ENCODE data around the gene SGCD. TPM values are rescaled to one million over a fixed set of nuclear protein-coding genes. Genes with fewer than 3 reads are reported as not detected.

Gene SGCD
- total RNA-seq, 4 donors from 2014 or later = 0.83 to 9.6 (median 1.9) TPM

DNA sequence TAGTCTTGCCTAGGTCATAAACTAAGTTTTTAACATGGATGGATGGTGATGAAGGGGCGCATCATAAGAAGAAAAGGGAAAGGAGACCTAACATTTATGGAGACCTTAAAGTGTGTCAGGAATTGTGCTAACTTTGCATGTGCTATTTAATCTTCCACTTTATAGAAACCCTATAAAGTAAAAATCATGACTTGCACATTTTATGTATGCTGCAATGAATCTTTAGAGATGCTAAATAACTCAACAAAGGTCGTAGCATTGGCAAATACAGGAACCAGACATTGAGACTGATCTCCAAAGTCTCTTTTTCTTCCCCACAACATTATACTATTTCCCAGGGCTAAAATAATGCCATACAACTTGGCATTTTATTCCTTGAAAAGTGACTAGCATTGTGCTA, 214.6 kb downstream of the SGCD start:
- Histone ChIP-seq H3K36me3 (no peaks in the 10 kb centered on the region), H3K27ac (no peak overlapping the region), H3K9me3 (no peaks in the 10 kb centered on the region), H3K4me3 (no peak overlapping the region), H3K27me3 (no peaks in the 10 kb centered on the region), H3K4me1 (no peaks in the 10 kb centered on the region)
- no peak for DNase-seq
- TF ChIP-seq POLR2A (IDR thresholded peaks at IDR 0.05) = no peak
- TF ChIP-seq, protein P1, sequence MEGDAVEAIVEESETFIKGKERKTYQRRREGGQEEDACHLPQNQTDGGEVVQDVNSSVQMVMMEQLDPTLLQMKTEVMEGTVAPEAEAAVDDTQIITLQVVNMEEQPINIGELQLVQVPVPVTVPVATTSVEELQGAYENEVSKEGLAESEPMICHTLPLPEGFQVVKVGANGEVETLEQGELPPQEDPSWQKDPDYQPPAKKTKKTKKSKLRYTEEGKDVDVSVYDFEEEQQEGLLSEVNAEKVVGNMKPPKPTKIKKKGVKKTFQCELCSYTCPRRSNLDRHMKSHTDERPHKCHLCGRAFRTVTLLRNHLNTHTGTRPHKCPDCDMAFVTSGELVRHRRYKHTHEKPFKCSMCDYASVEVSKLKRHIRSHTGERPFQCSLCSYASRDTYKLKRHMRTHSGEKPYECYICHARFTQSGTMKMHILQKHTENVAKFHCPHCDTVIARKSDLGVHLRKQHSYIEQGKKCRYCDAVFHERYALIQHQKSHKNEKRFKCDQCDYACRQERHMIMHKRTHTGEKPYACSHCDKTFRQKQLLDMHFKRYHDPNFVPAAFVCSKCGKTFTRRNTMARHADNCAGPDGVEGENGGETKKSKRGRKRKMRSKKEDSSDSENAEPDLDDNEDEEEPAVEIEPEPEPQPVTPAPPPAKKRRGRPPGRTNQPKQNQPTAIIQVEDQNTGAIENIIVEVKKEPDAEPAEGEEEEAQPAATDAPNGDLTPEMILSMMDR (IDR thresholded peaks at IDR 0.05) = no peak

DNA sequence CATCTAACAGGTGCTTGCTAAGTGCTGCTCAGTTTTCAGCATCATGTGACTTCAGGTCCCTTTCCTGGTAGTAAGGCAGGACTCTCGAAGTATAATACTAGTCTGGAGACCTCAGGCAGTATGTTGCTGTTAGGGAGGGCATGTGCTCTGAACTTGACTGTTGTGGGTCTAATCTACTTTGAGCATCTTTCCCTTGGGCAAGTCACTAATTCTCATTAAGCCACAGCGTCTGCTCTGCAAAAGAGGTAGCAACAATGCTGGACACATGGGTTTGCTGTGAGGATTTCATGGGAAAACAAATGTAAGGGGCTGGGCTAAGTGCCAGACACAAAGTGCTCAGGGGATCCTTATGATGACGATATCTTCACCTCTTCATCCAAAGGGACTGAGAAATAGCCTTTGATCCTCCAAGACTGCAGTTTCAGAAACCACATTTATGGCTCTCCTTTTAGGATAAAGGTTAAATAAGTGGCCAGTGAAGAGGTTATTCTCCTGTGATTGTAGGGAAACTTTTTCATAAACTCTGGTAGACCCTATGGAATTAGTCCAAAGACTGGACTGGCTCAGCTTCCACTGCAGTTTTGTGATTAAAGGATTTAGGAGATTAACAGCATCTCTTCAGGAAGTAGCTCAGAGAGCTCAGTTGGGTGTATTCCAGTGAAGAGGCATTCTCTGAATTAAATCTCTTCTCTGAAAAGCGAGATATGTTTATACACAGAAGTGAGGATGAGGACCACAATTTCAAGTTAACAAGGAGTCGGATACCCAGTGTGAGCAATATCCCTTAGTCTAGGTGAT, 216.6 kb downstream of the SGCD start:
- H3K4me3 ChIP-seq = no peak overlapping the region
- H3K27ac ChIP-seq = no peak overlapping the region
- no peaks in the 10 kb centered on the region for H3K36me3 ChIP-seq
- H3K4me1 ChIP-seq = no peaks in the 10 kb centered on the region
- no peaks in the 10 kb centered on the region for H3K9me3 ChIP-seq
- DNase-seq = no peak
- TF ChIP-seq POLR2A (IDR thresholded peaks at IDR 0.05) = no peak
- TF ChIP-seq, protein P1 (IDR thresholded peaks at IDR 0.05) = no peak
- H3K27me3 ChIP-seq = no peaks in the 10 kb centered on the region

DNA sequence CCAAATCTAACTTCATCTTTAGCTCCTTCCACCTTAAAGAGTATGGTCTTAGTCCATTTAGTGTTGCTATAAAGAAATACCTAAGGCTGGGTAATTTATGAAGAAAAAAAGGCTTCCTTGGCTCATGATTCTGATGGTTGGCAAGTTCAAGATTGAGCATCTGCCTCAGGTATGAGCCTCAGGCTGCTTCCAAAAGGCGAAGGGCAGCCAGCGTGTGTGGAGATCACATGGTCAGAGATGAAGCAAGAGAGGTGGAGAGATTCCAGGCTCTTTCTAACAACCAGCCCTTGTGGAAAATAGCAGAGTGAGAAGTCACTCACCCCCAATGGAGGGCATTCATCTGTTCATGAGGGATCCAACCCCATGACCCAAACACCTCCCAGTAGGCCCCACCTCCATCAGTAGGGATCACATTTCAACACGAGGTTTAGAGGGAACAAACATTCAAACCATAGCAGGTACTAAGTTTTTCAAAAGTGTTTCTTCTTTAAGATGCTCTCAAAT, 225.9 kb downstream of the SGCD start:
- DNase-seq = no peak
- H3K9me3 ChIP-seq = no peaks in the 10 kb centered on the region
- TF ChIP-seq, protein P1 (IDR thresholded peaks at IDR 0.05) = no peak
- no peak for TF ChIP-seq POLR2A (IDR thresholded peaks at IDR 0.05)
- no peaks in the 10 kb centered on the region for H3K4me1 ChIP-seq
- H3K4me3 ChIP-seq = no peak overlapping the region
- H3K27me3 ChIP-seq = no peaks in the 10 kb centered on the region
- no peak overlapping the region for H3K27ac ChIP-seq
- no peaks in the 10 kb centered on the region for H3K36me3 ChIP-seq

DNA sequence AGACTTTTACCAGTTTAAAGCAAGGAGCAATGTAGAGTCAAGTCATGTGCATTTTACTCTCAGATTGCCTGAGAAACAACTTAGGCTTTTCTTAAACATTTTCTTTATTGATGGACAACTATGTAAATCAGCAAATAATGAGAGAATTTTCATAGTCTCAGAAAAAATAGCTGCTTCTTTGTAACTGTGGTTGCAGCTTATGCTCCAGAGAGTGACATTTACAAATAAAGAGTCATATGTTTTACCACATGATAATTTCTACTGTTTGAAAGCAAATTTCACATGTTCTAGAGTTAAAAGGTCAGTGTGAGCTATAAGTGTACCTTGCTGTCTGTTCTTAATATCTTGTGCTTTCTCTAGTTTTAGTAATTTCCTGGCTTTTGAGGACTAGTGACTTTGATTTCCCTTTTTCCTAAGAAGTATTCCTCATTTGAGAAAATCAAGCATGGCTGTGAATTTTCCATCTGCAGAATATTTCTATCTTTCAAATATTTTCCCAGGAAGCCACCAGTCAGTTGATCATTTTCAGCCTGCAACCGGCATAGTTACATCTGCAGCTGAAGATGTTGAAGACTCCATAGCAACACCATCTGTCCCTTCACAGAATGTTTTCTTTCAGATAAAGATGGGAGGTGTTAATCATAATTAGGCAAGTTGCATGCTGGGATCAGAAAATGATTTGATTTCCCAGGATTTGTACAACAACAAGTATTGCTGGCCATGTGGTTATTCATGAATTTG, 229.9 kb downstream of the SGCD start:
- H3K4me3 ChIP-seq = no peak overlapping the region
- H3K9me3 ChIP-seq = no peaks in the 10 kb centered on the region
- no peaks in the 10 kb centered on the region for H3K27me3 ChIP-seq
- TF ChIP-seq, protein P1 (IDR thresholded peaks at IDR 0.05) = no peak
- no peak for TF ChIP-seq POLR2A (IDR thresholded peaks at IDR 0.05)
- H3K4me1 ChIP-seq = peaks cover 0 to 5% (median 0%) of the 10 kb centered on the region in 4 donors
- no peaks in the 10 kb centered on the region for H3K36me3 ChIP-seq
- H3K27ac ChIP-seq = no peak overlapping the region
- DNase-seq = no peak

DNA sequence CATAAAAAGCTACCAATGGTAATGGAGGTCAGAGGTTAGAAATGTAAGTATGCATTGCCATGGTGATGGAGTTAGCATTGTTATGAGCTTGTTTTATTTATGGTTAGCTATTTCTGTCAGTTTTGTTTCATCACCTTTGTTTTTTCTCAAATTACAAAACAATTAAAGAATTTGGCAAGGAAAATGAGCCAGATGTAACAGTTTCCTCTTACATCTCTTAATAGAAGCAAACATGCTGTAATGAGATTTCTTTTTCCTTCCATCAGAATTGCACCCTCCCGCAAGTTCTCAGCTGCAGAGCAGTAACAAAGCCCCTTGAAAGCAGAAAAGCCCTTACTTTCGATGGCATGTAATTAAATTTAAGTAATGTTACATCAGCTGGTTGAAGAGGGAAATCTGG, 233.0 kb downstream of the SGCD start:
- TF ChIP-seq POLR2A (IDR thresholded peaks at IDR 0.05) = no peak
- TF ChIP-seq, protein P1 (IDR thresholded peaks at IDR 0.05) = no peak
- peaks cover 0 to 5% (median 0%) of the 10 kb centered on the region in 4 donors for H3K4me1 ChIP-seq
- no peaks in the 10 kb centered on the region for H3K9me3 ChIP-seq
- no peak overlapping the region for H3K4me3 ChIP-seq
- H3K27me3 ChIP-seq = no peaks in the 10 kb centered on the region
- H3K27ac ChIP-seq = no peak overlapping the region
- no peaks in the 10 kb centered on the region for H3K36me3 ChIP-seq
- DNase-seq = no peak
